GM12878 (cell line): ENCODE data around the gene RNF112. TPM values are rescaled to one million over a fixed set of nuclear protein-coding genes. Genes with fewer than 3 reads are reported as not detected.

Experiments
- ATAC-seq: fragments of 200-7000 bp; cut with Tn5 transposase; 3 replicates; pipeline ENCODE4 v1.9.1; 2020; ENCODE audit warnings: mild to moderate bottlenecking, moderate library complexity
- BruUV-seq: library from RNA; stranded (reverse); fragments of 400-500 nt; replicated peaks from 2 replicates; lab custom pipeline; 2021; lab: Mats Ljungman, UMichigan
- CTCF ChIA-PET: fragments of 300-600 bp; sonication (Branson Sonifier 250); formaldehyde crosslinking; extraction: SDS; loops from one replicate; lab custom pipeline; 2021; ENCODE audit warnings: inconsistent platforms; lab: Yijun Ruan, JAX
- POLR2A ChIA-PET: fragments of 350-600 bp; formaldehyde crosslinking; extraction: SDS; loops from one replicate; lab custom pipeline; 2021; ENCODE audit warnings: inconsistent platforms; lab: Charles Lee
- RAD21 ChIA-PET: fragments of 300-600 bp; sonication (Branson Sonifier 250); formaldehyde crosslinking; loops from one replicate; lab custom pipeline; 2023; ENCODE audit warnings: antibody characterized with exemption; ENCODE audit not compliant: unreplicated experiment; lab: Charles Lee
- SMC1A ChIA-PET: fragments of 300-600 bp; sonication (Branson Sonifier 250); formaldehyde crosslinking; loops from one replicate; lab custom pipeline; 2023; ENCODE audit not compliant: unreplicated experiment, uncharacterized antibody; lab: Charles Lee
- DNase-seq: peaks from one replicate; pipeline ENCODE4 v3.0.0-alpha.2; 2011; ENCODE audit warnings: low read depth, low spot score
- FAIRE-seq: peaks from 3 replicates; lab custom pipeline; 2011; peaks lifted over from hg19 to GRCh38; lab: Jason Lieb, UNC
- H2AFZ ChIP-seq: 2 replicates; pipeline ENCODE4 v1.6.0; 2011; ENCODE audit warnings: low read depth, low read length, control low read depth; ENCODE audit not compliant: control insufficient read depth
- H3K27ac ChIP-seq: 2 replicates; pipeline ENCODE4 v1.5.1; 2011; ENCODE audit warnings: control low read depth; ENCODE audit not compliant: control insufficient read depth, insufficient read depth
- H3K27me3 ChIP-seq, 2 experiments: replicated peaks in 1 of 2; 2 replicates each; pipeline versions ENCODE4 v1.6.0 to v1.6.1; 2011; ENCODE audit warnings: low read length in 1 of 2; ENCODE audit not compliant: control insufficient read depth in 2 of 2, insufficient read depth in 2 of 2
- H3K36me3 ChIP-seq, 2 experiments: 2 replicates each; pipeline ENCODE4 v1.5.1; 2011; ENCODE audit warnings: low read length in 1 of 2; ENCODE audit not compliant: control insufficient read depth in 2 of 2, insufficient read depth in 2 of 2
- H3K4me1 ChIP-seq: 2 replicates; pipeline ENCODE4 v1.6.1; 2011; ENCODE audit warnings: mild to moderate bottlenecking, low read length, moderate library complexity, mixed read lengths; ENCODE audit not compliant: control insufficient read depth, insufficient read depth
- H3K4me2 ChIP-seq: 2 replicates; pipeline ENCODE4 v1.6.0; 2011; ENCODE audit warnings: control low read depth; ENCODE audit not compliant: control insufficient read depth, insufficient read depth
- H3K4me3 ChIP-seq: fragments of 200-600 bp; sonication (generic); 2 replicates; pipeline ENCODE4 v1.5.1; 2016
- H3K79me2 ChIP-seq: 2 replicates; pipeline ENCODE4 v1.6.0; 2011; ENCODE audit warnings: low read length; ENCODE audit not compliant: control insufficient read depth, insufficient read depth
- H3K9ac ChIP-seq: 2 replicates; pipeline ENCODE4 v1.8.0; 2011; ENCODE audit warnings: low read length, control low read depth, mixed read lengths; ENCODE audit not compliant: control insufficient read depth, insufficient read depth
- H3K9me3 ChIP-seq: replicated peaks from 3 replicates; pipeline ENCODE4 v1.5.1; 2011; ENCODE audit warnings: mild to moderate bottlenecking, low read length; ENCODE audit not compliant: control insufficient read depth, insufficient read depth
- H4K20me1 ChIP-seq: 2 replicates; pipeline ENCODE4 v1.6.0; 2011; ENCODE audit not compliant: control insufficient read depth, insufficient read depth
- E2F4 ChIP-seq: IDR thresholded peaks from 2 replicates; pipeline ENCODE4 v1.6.1; 2012; ENCODE audit warnings: low read depth, low read length, improper control_type of control experiment
- NR2C1 ChIP-seq: fragments of 450-650 bp; IDR thresholded peaks from 2 replicates; pipeline ENCODE4 v1.6.1; 2017; ENCODE audit warnings: antibody characterized with exemption, mild to moderate bottlenecking, moderate library complexity
- SMARCA5 ChIP-seq: fragments of 450-650 bp; IDR thresholded peaks from 2 replicates; pipeline ENCODE4 v1.6.1; 2017; ENCODE audit warnings: mild to moderate bottlenecking
- ZZZ3 ChIP-seq: IDR thresholded peaks from 2 replicates; pipeline ENCODE4 v1.6.1; 2011; ENCODE audit warnings: low read depth; ENCODE audit not compliant: control insufficient read depth, insufficient read length
- WGBS: methylation state at CpG from one replicate; pipeline ENCODE4 v1.1.6; 2016; ENCODE audit warnings: low lambda C conversion rate; ENCODE audit not compliant: insufficient replicate concordance, insufficient coverage; ENCODE audit errors: missing lambda C conversion rate; 5-methylcytosine and 5-hydroxymethylcytosine counted together
- in situ Hi-C: fragments of 300-500 bp; cut with MboI; formaldehyde crosslinking; loops from 9 replicates; pipeline ENCODE4 v1.14.3; 2018; ENCODE audit warnings: mixed read lengths
- intact Hi-C: fragments of 100-400 bp; cut with micrococcal nuclease; formaldehyde crosslinking; loops from one replicate; pipeline ENCODE4 v1.14.2; 2022; ENCODE audit not compliant: unreplicated experiment
- polyA plus RNA-seq, 11 experiments: library from polyadenylated mRNA; depleted of rRNA in 4 of 11; unstranded in 6 of 11; stranded (reverse) in 5 of 11; fragments of >200 nt; fragmentation: Nextera tagmentation in 4 of 11; fragmentation: Illumina TruSeq in 1 of 11; extraction: Ambion mirVana in 4 of 11; extraction: Trizol in 1 of 11; gene quantifications; 1 replicate in 1 of 11; 2 replicates in 10 of 11; pipeline versions ENCODE4 v1.2.1 to v1.2.3, GENCODE V29; 2011 to 2016; ENCODE audit warnings: inconsistent platforms in 2 of 11, missing spikeins in 2 of 11, low read depth in 1 of 11
- total RNA-seq, 4 experiments: library from RNA; depleted of rRNA in 3 of 4; stranded (reverse); fragments of >200 nt in 3 of 4; fragmentation: Illumina TruSeq in 1 of 4; extraction: Trizol in 1 of 4; gene quantifications; 2 replicates each; pipeline versions ENCODE4 v1.2.1 to v1.2.3, GENCODE V29; 2013 to 2021
- TF ChIP-seq, protein P1 (sequence below): fragments of 450-650 bp; IDR thresholded peaks from 2 replicates; pipeline ENCODE4 v1.6.1; 2016; ENCODE audit warnings: mild to moderate bottlenecking
- TF ChIP-seq, protein P2 (sequence below): fragments of 450-650 bp; conservative IDR thresholded peaks from 2 replicates; pipeline ENCODE4 v1.6.1; 2017; ENCODE audit warnings: mild to moderate bottlenecking, moderate library complexity

RNF112 gene
- total and polyA plus RNA-seq, 10 of the 15 experiments (the other 5 are each of a cell fraction or from before 2014, with no cell fraction given) = not detected

- no TSS peak for BruUV-seq
- DNase-seq = no peak
- Histone ChIP-seq H3K9ac (no peak overlapping the region), H4K20me1 (no peaks in the 10 kb centered on the region), H3K4me1 (no peaks in the 10 kb centered on the region), H3K27ac (no peak overlapping the region), H3K27me3 (peaks cover 2 to 3% of the 10 kb centered on the region in 2 experiments), H3K4me2 (no peak overlapping the region), H3K9me3 (no peaks in the 10 kb centered on the region), H3K4me3 (no peak overlapping the region), H2AFZ (no peak overlapping the region), H3K36me3 (no peaks in the 10 kb centered on the region), H3K79me2 (no peaks in the 10 kb centered on the region)
- intact Hi-C loops (no loop called here), in situ Hi-C loops (no loop called here)
- 38% methylated on average over 13 of the region's 13 CpGs for WGBS
- SMC1A ChIA-PET = no interaction called here
- CTCF ChIA-PET = no interaction called here
- RAD21 ChIA-PET = no interaction called here
- TF ChIP-seq, protein P1, sequence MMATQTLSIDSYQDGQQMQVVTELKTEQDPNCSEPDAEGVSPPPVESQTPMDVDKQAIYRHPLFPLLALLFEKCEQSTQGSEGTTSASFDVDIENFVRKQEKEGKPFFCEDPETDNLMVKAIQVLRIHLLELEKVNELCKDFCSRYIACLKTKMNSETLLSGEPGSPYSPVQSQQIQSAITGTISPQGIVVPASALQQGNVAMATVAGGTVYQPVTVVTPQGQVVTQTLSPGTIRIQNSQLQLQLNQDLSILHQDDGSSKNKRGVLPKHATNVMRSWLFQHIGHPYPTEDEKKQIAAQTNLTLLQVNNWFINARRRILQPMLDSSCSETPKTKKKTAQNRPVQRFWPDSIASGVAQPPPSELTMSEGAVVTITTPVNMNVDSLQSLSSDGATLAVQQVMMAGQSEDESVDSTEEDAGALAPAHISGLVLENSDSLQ = no peak
- no peak for TF ChIP-seq E2F4
- TF ChIP-seq NR2C1 = no peak
- TF ChIP-seq SMARCA5 = no peak
- TF ChIP-seq, protein P2, sequence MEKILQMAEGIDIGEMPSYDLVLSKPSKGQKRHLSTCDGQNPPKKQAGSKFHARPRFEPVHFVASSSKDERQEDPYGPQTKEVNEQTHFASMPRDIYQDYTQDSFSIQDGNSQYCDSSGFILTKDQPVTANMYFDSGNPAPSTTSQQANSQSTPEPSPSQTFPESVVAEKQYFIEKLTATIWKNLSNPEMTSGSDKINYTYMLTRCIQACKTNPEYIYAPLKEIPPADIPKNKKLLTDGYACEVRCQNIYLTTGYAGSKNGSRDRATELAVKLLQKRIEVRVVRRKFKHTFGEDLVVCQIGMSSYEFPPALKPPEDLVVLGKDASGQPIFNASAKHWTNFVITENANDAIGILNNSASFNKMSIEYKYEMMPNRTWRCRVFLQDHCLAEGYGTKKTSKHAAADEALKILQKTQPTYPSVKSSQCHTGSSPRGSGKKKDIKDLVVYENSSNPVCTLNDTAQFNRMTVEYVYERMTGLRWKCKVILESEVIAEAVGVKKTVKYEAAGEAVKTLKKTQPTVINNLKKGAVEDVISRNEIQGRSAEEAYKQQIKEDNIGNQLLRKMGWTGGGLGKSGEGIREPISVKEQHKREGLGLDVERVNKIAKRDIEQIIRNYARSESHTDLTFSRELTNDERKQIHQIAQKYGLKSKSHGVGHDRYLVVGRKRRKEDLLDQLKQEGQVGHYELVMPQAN = no peak
- no peak for TF ChIP-seq ZZZ3
- no peak for ATAC-seq
- no peak for FAIRE-seq
- POLR2A ChIA-PET = interaction anchor here (0.6 kb wide), 1 partner anchor 313 kb away, joined by 6 read pairs; no protein-coding TSS in a partner anchor
Observed at GRCh38 chr17:19415311-19415710, 4.3 kb downstream of the RNF112 start.
